ENCODE measurements around the gene KRT14.
"Not testable (repeated sequence)": the region's sequence is repeated elsewhere in the genome, so short reads cannot be mapped to it uniquely, and the experiment has no call there.

KRT14 gene

DNA sequence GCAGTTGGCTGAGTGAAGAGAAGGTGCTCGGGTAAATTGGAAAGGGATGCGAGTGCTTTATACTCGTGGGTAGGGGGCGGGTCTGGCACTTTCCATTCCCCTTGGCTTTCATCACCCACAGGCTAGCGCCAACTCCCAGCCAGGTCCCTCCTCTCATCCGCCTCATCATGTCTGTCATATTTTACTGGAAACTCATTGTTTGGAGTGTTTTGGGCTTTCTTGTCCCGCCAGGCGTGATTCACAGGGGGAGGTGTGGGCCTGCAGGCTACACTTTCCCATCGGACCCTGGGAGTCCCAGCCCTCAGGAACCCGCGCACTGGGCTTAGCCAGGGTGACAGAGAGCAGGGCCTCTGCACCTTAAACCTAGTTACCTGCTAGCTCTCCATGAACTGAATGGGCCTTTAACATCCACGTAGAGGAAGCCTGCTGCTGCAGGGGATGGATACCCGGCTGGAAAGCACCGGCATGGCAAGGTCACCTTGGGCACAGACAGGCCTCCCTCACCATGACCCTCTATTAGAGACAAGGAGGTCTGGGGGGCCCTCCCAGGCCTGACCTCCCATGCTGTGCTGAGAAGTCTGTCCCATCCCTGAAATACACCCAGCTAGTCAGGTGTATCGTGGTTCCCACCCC lies at the start of gene KRT14:
KRT14 (minus strand) TSS at position 33 of the 633 bp plus-strand sequence. CDS start 61 bp downstream, outside the sequence.
- no peak for DNase-seq

DNA sequence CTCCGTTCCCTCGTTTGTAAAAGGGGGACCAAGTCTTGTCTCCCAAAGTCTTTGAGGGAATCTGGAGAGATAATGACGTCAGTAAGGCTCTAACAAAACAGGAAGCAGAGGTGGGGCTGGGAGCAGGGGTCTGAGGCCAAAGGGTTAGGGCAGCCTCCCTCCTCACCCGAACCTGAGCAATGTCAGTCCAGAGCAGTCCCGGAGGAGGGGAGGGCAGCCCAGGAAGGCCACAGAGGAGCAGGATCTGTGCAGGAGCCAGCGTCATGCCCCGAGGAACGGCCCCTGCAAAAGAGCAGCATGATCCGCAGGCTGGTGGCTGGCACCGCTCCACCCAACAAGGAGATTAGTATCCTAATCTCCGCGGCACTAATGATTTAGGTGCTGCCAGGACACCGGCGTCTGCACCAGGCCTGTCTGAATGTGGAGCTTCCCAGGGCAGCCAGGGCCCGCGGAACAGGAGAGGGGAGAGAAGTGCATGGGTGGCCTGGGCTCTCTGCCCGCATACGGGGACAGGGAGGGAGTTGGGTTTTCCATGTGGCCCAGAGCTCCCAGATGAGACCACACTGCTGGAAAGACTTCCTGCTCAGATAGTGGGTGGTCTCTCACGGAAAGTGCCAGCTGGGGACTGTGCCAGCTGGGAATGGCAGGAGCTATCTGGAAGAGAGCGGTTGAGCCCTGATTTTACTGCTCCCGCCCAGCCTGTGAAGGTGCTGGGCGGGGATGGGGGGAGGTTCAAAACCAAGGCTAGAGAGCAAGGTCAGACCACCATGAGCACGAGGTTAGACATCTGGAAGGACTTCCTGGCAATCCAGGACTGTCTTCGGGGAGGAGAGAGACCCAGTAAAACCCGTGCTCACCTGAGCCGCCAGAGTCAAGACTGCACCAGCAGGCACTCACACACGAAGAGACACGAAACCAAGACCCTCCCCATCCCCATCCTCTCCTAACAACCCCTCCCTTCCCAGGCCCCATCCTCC lies 48.7 kb upstream of the KRT14 start:
- DNase-seq, result no peak

DNA sequence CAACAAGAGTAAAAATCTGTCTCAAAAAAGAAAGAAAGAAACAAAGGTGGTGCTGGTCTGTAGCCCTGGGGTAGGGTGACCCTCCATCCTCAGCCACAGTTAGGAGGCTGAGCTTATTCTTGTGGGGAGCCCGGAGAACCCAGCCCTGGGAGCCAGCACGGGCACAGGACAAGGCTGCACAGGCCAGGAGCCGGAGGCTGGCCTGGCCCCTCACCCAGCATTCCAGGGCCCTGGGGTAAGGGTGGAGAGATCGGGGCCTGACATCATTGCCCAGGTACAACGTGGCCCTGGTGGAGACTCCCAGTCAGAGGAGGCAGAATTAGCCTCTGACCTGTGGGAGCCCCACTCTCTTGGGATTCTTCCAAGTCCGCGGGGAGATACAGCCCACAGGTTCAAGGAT lies 47.9 kb upstream of the KRT14 start:
- no peak for DNase-seq

GRCh38 chr17:41633556-41634199 lies 47.0 kb upstream of the KRT14 start:
- DNase-seq, result no peak

DNA sequence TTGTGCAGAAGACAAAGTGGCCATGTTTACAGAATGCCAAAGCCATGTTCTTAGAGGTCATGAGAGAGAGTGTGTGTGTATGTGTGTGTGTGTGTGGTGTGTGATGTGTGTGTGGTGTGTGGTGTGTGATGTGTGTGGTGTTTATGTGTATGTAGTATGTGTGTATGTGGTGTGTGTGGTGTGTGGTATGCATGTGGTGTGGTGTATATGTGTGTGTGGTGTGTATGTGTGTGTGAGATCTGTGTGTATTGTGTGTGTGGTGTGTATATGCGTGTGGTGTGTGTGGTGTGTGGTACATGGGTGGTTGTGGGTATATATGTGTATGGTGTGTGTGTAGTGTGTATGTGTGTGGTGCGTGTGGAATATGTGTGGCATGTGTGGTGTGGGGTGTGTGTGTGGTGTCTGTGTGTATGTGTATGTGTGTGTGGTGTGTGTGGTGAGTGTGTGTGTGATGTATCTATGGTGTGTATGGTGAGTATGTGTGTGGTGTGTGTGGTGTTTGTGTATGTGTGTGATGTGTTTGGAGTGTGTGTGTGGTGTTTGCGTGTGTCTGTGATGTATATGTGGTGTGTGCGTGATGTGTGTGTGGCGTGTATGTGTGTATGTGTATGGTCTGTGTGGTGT lies 45.9 kb upstream of the KRT14 start:
- no peak for DNase-seq

GRCh38 chr17:41631898-41632285 lies 45.2 kb upstream of the KRT14 start:
- no peak for DNase-seq

- no peak for DNase-seq
These were observed 44.6 kb upstream of the KRT14 start for GRCh38 chr17:41631025-41631897.

DNA sequence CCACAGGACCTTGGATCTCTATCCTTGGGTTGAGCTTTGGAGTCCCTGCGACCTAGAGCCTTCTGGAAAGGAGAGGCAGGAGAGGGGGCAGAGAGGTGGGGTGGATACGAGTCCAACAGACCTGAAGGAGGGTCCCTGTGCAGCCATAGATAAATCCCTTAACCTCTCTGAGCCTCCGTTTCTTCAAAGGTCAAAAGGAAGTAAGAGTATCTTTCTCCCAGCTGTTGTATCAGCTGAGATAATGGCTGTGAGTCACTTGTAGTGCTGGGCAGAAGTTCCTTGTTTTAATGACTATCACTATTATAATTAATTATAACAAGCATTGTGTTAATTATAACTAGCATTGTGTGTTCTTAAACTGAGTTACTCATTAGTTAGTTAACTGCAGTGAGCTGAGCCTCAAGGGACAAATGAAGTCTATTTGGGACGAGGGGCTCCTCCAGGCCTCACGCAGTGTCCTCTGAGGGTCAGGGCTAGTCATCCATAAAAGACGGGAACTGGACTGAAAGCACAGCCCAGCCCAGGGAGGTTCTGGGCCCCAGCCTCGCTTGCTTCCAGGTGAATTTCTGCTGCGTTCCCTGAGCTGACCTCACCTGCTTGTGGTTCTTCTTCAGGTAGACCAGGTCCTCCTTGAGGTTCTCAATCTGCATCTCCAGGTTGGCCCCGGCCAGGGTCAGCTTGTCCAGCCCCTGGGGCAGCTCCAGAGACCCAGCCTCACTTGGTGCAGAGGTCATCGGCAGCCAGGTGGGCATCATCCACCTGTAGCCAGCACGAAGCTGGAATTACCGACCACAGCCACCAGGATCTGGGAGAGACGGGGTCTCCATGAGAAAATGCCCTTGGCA lies 43.4 kb upstream of the KRT14 start:
- no peak for DNase-seq

GRCh38 chr17:41629316-41629715 lies 42.6 kb upstream of the KRT14 start:
- no peak for DNase-seq

- DNase-seq, result not testable (repeated sequence)
These were observed 42.0 kb upstream of the KRT14 start for GRCh38 chr17:41628621-41629255.

DNA sequence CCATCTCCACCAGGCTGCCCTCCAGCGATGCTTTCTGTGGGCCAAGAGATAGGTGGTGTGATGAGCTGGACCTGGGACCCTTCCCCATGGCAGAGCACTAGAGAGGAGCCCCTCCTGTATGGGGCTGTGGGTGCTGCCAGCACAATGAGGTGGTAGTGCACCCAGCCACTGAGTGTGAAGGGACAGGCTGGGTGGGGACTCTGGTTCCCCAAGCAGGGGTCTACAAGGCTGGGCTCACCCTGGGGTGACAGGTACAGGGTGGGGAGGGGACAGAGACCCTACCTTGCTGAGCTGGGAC lies 41.3 kb upstream of the KRT14 start:
- DNase-seq, result not testable (repeated sequence)

DNA sequence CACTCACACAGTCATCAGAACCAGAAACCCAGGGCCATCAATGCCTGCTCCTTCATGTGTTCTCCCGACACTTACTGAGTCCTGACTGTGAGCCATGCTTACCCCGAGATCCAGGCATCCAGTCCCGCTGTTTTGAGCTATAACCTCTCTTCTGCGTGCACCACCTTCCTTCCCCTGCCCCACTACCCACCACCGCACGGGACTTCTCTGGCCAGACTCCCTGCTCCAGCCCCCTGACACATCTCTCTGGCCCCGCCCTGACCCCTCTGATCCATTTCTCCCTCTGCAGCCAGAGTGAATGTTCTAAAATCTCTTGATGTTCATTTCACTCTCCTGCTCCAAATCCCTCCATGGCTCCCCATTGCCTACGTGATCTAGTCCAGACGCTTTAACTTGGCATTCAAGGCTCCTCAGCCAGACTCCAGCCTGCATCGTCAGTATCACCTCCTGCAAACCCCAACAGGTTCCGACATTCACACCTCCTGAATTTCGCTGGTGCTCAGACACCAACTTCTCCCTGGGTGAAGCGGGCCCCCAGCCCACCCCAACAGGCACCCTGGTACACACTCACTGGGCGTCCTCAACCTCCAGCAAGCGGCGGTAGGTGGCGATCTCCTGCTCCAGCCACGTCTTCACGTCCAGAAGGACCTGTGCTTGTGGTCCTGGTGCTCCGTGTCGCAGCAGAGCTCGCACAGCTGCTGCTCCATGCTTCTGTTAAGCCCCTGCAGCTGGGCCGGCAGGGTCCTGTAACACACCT lies 40.8 kb upstream of the KRT14 start:
- DNase-seq, result no peak

GRCh38 chr17:41626914-41627295 lies 40.2 kb upstream of the KRT14 start:
- DNase-seq, result not testable (repeated sequence)

- not testable (repeated sequence) for DNase-seq
These were observed 39.6 kb upstream of the KRT14 start for GRCh38 chr17:41626028-41626913.

DNA sequence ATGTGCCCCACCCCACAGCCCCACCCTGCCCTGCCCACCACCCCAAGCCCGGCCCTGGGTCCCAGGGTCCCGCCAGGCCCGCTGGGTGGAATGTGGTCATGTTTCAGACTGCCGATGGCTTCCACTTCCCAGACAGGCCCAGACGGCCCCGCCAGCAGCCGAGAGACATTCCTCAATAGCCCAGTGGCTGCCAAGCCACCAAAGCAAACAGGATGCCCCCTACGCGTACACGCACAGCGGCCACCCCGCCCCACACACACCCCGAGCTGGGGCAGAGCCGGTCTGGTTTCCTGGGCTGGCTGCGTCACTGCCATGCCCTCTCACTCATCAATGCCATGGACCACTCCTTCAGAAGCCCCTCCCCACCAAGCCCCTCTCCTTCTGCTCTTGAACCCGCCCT lies 38.9 kb upstream of the KRT14 start:
- DNase-seq, result no peak

- DNase-seq, result no peak
These were observed 37.8 kb upstream of the KRT14 start, which contains the start of gene KRT17 for GRCh38 chr17:41624208-41625101. Gene KRT17 (minus strand): TSS chr17:41624575. CDS start chr17:41624509, 66 bp downstream.

DNA sequence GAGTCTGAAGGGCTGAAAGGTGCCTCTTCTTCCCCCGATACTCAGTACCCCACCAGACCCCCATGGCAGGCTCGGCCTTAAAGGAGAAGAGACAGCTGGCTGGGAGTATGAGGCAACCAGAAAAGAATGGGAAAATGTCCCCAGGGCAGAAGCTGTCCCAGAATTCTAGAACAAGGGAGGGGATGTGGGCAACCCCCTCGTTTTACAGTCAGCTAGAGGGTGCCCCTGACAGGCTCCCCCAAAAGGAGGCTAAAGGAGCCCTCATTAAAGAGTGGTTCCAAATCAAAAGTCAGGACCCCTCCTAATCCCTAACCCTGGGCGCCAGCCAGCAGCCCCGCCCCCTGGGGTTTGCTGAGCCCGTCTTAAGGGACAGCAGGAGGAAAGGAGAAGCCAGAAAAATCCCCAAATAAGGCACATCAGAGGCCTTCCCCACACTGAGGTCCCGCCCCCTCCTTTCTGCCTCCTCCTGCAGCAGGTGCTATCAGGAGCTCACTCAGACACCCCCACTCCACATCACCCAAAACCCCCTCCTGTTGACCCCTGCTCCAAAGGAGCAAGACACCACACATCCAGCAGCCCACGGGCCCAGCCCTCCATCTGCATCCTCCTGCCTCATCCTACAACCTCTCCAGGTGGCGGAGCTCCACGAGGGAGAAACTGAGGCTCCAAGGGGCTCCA lies 36.6 kb upstream of the KRT14 start:
- not testable (repeated sequence) for DNase-seq

Measured in CD4-positive, alpha-beta T cell treated with Interleukin-17A for 1 hour (primary cell).